Fibroblast of villous mesenchyme (primary cell): ENCODE results near the gene ADAM12. TPM values are rescaled to one million over a fixed set of nuclear protein-coding genes. Genes with fewer than 3 reads are reported as not detected.

ENCODE experiments used
- DNase-seq: peaks from one replicate; pipeline ENCODE4 v3.0.0-alpha.2; 2010; ENCODE audit warnings: low read depth
- H3K4me3 ChIP-seq: 2 replicates; pipeline ENCODE4 v1.5.1; 2011; ENCODE audit warnings: low read depth, mild to moderate bottlenecking, low read length
- CTCF ChIP-seq: IDR thresholded peaks from 2 replicates; pipeline ENCODE4 v1.5.1; 2012; ENCODE audit warnings: low read depth, mild to moderate bottlenecking, low read length; ENCODE audit not compliant: insufficient read depth
- total RNA-seq: library from RNA; depleted of rRNA; stranded (reverse); fragments of >200 nt; gene quantifications from 2 replicates; pipeline ENCODE4 v1.2.3, GENCODE V29; 2012

The ADAM12 gene
- total RNA-seq, 1 donor = 22.5 TPM

GRCh38 chr10:126006906-126007305, 381.4 kb downstream of the ADAM12 start:
- TF ChIP-seq CTCF = no peak
- DNase-seq = no peak

DNA sequence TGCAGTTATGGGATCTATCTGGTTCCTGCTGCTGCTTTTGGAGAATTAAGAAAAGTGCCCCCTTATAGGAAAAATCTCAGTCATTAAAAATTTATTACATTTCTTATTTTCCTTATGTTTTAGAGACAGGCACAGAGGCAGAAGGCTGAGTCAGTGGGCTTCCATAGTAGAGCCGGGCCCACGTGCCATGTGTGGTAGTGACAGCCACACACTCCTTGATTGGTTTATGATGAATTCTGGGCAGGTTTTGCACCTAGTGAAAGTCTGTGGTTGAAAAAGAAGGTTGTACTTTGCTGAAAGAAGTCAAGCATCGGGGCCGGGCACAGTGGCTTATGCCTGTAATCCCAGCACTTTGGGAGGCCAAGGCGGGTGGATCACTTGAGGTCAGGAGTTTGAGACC, 382.0 kb downstream of the ADAM12 start:
- H3K4me3 ChIP-seq = no peak overlapping the region
- DNase-seq = no peak
- no peak for TF ChIP-seq CTCF

More at GRCh38 chr10:126006906-126007305, 381.4 kb downstream of the ADAM12 start:
- H3K4me3 ChIP-seq = no peak overlapping the region

GRCh38 chr10:126004752-126005151, 383.5 kb downstream of the ADAM12 start:
- no peak for TF ChIP-seq CTCF
- H3K4me3 ChIP-seq = no peak overlapping the region
- DNase-seq = no peak

- no peak for TF ChIP-seq CTCF
- H3K4me3 ChIP-seq = no peak overlapping the region
- peak; percentile 39 for DNase-seq
These were observed 386.7 kb downstream of the ADAM12 start for GRCh38 chr10:126001576-126001975.

GRCh38 chr10:125999694-126000093, 388.6 kb downstream of the ADAM12 start:
- DNase-seq = no peak
- H3K4me3 ChIP-seq = no peak overlapping the region
- no peak for TF ChIP-seq CTCF

DNA sequence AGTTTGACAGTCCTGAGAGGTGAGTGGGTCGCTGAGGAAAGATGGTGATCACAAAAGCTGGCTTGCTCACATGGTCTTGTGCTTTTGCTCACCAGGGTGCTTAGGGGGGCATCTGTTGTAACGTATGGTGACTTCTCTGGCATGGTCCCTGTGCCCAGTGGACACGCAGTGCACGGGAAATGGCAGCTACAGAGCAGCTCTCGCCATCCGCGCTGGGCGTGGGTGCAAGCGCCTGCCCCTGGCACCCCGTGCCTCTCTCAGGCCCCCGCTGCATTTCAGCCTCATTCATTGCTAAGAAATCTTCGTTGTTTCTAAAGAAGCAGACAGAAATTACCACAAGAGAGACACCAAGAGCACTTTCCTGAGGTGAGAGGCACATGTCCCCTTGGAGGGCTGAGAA, 390.7 kb downstream of the ADAM12 start:
- TF ChIP-seq CTCF = no peak
- no peak overlapping the region for H3K4me3 ChIP-seq
- no peak for DNase-seq

DNA sequence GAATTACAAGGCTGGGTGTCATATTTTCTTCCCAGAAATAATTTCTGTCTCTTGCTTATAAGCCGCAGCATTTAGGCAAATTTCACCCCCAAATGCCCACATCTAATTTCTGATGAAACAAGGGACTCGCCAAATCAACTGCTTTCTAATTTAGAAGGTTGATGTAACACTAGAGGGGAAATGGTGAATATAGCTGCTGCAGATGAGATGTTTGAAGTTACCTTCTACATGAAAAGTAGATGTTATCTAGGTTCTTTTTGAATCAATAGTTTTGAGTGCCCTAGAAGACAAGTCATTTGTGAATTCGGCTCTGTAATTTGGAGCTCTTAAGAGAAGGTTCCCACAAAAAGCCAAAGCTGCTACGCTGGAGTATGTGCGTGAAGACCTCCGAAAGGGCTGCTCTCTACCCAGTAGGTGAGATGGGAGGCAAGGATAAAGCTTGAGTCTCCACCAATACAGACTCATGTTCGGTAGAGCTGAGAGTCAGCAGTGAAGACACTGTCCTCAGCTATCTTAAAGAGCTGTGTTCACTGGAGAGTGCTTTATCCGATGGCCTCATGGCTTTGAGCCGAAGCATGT, 392.5 kb downstream of the ADAM12 start:
- no peak for TF ChIP-seq CTCF
- no peak overlapping the region for H3K4me3 ChIP-seq
- DNase-seq = no peak
